Brain microvascular endothelial cell (primary cell): ENCODE measurements around the gene TELO2.
A peak's percentile ranks its signal among the peaks of the same experiment; 100 is the strongest.
"Not testable (repeated sequence)": the region's sequence is repeated elsewhere in the genome, so short reads cannot be mapped to it uniquely, and the experiment has no call there.

Source experiments
- DNase-seq: peaks from one replicate; pipeline ENCODE4 v3.0.0-alpha.2; 2020
- H3K27ac ChIP-seq: fragments of 250-450 bp; sonication (Bioruptor Pico); 2 replicates; pipeline ENCODE4 v1.5.1; 2020; ENCODE audit warnings: mild to moderate bottlenecking, moderate library complexity
- H3K27me3 ChIP-seq: fragments of 250-450 bp; sonication (Bioruptor Pico); replicated peaks from 2 replicates; pipeline ENCODE4 v1.5.1; 2020; ENCODE audit warnings: mild to moderate bottlenecking
- H3K36me3 ChIP-seq: fragments of 250-450 bp; sonication (Bioruptor Pico); replicated peaks from 2 replicates; pipeline ENCODE4 v1.5.1; 2020; ENCODE audit warnings: mild to moderate bottlenecking
- H3K4me3 ChIP-seq: 2 replicates; pipeline ENCODE4 v1.5.1; 2011; ENCODE audit warnings: low read depth, mild to moderate bottlenecking, control low read depth, low read length, moderate library complexity
- in situ Hi-C: cut with HindIII; loops from 2 replicates; pipeline ENCODE4 v1.10.0; 2017; ENCODE audit warnings: low sequenced_read_pairs, low pct_ligation_motif_present
- TF ChIP-seq, protein P1 (sequence below): IDR thresholded peaks from 2 replicates; pipeline ENCODE4 v1.5.1; 2011; ENCODE audit warnings: low read depth, mild to moderate bottlenecking, moderate library complexity, low read length, control low read depth, inconsistent platforms; ENCODE audit errors: missing control alignments

Gene TELO2

DNA sequence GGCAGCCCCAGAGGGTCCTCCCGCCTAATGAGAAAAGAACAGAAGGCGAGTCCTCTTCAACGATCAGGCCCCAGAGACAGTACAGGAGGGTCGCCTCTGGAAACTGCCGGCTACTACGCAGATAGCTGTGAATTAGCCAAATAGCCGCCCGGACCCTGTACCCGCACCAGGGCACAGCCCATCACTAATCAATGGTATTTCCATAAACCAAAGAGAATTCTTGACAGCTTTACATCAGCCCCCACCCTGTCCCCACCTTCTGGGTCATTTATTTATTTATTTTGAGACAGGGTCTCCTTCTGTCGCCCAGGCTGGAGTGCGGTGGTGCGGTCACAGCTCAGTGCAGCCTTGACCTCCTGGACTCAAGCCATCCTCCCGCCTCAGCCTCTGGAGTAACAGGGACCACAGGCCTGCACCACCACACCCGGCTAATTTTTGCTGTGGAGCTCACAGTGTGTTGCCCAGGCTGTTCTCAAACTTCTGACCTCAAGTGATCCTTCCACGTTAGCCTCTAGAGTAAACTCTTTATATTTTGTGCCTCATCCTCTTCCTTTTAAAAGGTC, 17.5 kb upstream of the TELO2 start:
- Histone ChIP-seq H3K27me3 (no peaks in the 10 kb centered on the region), H3K27ac (peak overlapping the region; percentile 80), H3K36me3 (no peaks in the 10 kb centered on the region), H3K4me3 (peak overlapping the region; percentile 58)
- no peak for DNase-seq
- TF ChIP-seq, protein P1, sequence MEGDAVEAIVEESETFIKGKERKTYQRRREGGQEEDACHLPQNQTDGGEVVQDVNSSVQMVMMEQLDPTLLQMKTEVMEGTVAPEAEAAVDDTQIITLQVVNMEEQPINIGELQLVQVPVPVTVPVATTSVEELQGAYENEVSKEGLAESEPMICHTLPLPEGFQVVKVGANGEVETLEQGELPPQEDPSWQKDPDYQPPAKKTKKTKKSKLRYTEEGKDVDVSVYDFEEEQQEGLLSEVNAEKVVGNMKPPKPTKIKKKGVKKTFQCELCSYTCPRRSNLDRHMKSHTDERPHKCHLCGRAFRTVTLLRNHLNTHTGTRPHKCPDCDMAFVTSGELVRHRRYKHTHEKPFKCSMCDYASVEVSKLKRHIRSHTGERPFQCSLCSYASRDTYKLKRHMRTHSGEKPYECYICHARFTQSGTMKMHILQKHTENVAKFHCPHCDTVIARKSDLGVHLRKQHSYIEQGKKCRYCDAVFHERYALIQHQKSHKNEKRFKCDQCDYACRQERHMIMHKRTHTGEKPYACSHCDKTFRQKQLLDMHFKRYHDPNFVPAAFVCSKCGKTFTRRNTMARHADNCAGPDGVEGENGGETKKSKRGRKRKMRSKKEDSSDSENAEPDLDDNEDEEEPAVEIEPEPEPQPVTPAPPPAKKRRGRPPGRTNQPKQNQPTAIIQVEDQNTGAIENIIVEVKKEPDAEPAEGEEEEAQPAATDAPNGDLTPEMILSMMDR, result no peak
- in situ Hi-C loops, result no loop called here

DNA sequence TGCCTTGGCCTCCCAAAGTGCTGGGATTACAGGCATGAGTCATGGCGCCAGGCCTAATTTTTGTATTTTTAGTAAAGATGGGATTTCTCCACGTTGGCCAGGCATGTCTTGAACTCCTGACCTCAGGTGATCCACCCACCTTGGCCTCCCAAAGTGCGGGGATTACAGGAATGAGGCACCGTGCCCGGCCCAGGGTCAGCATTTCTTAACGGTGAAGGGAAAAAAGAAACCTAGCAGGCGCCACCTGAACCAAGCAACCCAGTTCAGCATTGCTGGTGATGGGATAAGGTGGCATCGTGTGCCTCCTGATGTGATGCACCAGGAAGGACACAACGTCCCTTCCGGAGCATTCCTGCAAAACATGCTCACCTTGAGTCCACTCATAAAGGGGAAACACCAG, 16.1 kb upstream of the TELO2 start:
- Histone ChIP-seq H3K36me3 (no peaks in the 10 kb centered on the region), H3K27me3 (no peaks in the 10 kb centered on the region), H3K4me3 (no peak overlapping the region), H3K27ac (no peak overlapping the region)
- DNase-seq, result no peak
- TF ChIP-seq, protein P1, result no peak
- in situ Hi-C loops, result no loop called here

DNA sequence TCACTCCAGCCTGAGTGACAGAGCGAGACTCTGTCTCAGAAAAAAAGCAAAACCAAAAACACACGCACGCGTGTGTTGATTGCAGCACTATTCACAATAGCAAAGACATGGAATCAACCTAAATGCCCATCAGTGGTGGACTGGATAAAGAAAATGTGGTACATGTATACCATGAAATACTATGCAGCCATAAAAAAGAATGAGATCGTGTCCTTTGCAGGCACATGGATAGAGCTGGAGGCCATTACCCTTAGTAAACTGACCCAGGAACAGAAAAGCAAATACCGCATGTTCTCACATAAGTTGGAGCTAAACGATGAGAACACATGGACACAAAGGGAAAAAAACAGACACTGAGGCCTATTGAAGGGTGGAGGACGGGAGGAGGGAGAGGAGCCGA, 14.2 kb upstream of the TELO2 start:
- H3K27ac ChIP-seq, DNase-seq, in situ Hi-C loops, H3K4me3 ChIP-seq, H3K27me3 ChIP-seq, H3K36me3 ChIP-seq: not testable (repeated sequence)

DNA sequence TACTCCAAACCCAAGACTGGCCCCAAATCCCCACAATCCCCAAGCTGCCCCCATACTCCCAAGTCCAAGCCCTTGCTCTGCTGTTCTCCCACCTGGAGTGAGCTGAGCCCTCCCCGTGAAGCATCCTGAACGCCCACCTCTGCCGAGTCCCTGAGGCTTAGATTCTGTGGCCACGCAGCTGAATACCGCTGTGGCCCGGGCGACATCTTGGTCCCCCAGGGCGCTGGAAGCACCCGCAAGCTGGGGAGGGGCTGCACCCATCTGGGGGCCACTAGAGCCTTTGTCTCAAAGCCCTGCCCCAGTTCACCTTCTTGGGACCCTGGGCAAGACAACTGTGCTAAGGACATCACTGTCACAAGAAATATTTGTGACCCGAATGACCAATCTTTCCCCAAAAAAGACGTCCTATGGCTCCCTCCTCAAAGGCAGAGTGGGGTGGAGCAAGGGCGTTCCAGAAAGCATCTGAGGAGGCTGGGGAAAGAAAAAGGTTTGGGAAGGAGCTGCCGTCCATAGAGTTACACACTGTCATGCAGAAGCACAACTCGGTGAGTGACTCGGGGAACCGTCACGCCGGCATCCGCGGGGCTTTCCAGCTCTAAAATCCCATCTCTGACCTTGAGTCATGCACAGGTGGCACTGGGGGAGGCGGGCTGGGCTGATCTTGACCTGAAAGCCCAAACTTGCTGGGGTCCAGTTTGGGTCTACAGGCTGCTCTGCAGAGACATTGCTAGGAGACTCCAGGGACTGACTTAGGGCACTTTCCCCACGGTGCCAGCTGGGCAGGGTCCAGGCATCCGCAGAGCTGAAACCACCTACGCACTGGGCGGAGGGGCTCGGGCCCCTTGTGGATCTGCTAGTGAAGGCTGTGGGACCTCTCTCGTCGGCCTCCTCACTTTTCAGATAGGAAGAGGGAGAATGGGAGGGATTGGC, 11.0 kb upstream of the TELO2 start:
- Histone ChIP-seq H3K27me3 (no peaks in the 10 kb centered on the region), H3K27ac (no peak overlapping the region), H3K4me3 (no peak overlapping the region), H3K36me3 (no peaks in the 10 kb centered on the region)
- DNase-seq, result no peak
- TF ChIP-seq, protein P1, result no peak
- in situ Hi-C loops, result no loop called here

DNA sequence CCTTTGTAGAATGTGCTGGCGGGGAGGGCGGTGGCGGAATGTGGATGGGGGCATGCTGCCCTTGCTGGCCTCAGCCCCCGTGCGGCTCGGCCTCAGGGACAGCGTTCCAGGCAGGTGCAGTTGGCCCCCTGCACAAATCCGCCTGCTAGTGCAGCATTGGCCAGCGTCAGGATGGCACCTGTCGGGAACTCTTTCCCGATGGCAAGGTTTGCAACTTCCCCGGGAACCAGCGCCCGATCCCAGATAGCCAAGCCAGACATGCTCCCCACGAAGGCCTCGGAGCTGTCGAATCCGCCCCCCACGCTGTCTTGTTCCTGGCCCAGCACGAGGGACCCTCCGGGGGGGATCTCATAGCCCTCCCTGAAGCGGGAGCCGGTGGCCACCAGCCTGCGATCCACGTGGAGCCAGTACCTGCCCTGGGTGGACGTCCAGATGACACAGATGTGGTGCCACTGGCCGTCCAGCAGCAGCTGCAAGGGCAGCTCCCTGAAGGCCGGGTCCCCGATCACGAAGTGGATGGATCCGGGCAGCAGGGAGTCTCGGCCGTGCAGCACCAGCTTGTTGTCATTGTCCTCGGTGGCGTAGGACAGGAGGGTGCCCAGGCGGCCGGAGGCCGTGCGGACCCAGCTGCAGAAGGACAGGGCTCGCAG, 7.2 kb upstream of the TELO2 start:
- in situ Hi-C loops, result no loop called here
- H3K4me3 ChIP-seq, result no peak overlapping the region

More for the DNA sequence above, 7.2 kb upstream of the TELO2 start:
- TF ChIP-seq, protein P1, result no peak
- no peaks in the 10 kb centered on the region for H3K27me3 ChIP-seq
- H3K27ac ChIP-seq, result no peak overlapping the region
- no peak for DNase-seq
- H3K36me3 ChIP-seq, result no peaks in the 10 kb centered on the region
